Activated CD8-positive, alpha-beta memory T cell treated with anti-CD3 and anti-CD28 coated beads, Interleukin-2, amount 50 U/mL, for 1 hour (primary cell): ENCODE data around the gene RNF113B.

Experiments
- DNase-seq: peaks from one replicate; pipeline ENCODE4 v3.0.0-alpha.2; 2020; ENCODE audit errors: extremely low read depth

Gene RNF113B

GRCh38 chr13:98174307-98174706 lies 2.8 kb downstream of the RNF113B start:
- DNase-seq, result no peak

DNA sequence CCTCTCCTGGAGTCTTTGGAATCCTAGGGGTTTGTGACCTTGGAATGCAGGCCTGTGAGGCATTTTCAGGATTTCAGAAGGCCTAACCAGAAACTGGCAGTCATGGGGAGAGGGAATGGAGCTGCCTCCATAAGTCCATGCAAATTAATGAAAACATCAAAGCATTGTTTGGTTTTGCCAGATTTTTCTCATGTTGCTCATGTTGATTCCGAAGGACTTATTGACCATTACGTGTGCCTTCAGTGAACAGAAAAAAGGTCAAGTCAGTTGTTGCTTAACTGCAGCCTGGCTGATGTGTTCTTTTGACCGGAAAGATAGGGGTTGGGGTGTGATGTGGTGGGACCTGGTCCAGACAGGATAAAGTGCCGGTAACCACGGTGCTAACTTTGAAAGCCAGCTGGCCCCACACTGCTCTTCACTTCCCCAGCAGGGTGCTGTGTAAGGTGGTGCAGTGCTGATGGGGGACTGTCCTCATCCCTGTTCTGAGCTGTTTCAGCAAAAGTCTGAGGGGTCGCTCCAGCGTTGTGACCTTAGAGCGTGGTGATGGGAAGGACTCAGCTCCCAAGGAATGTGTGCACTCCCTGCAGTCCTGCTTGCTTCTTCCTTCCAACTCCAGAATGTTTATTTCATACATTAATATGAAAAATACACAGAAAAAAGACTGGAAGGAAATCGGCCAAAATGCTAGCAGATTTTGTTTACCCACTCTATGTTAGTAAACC lies 3.5 kb downstream of the RNF113B start:
- DNase-seq, result no peak

- no peak for DNase-seq
These were observed 4.3 kb downstream of the RNF113B start for GRCh38 chr13:98172590-98173422.

DNA sequence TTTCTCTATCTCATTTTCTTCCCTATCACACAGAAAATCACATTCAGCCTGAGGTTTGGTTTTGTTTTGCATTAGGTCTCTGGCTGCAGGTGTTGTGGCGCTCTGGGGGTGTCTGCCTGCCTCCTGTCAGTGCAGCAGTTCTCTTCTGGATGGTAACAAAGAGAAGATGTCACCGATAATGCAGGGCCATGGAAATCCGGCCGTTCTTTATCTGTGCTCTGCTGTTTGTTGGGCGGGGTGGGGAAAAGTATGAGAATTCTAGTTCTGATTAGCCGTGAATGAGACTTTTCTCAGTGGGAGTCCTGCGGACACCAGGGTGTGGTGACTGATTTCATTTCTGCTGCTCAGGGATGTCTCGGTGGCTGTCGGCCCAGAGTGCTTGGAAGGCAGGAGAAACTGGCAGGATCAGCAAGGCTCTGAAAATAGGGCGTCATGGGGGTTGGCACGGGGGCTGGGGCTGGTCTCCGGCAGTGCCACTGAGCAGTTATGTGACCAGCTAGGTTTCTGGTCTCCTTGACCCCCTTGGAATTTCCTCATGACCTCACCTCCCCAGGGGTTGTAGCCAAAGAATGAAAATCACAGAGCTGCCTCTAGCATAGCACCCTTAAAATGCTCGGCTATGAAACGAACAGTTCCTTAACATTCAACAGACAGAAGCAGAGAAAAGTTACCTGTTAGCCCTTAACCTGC lies 5.0 kb downstream of the RNF113B start:
- no peak for DNase-seq

DNA sequence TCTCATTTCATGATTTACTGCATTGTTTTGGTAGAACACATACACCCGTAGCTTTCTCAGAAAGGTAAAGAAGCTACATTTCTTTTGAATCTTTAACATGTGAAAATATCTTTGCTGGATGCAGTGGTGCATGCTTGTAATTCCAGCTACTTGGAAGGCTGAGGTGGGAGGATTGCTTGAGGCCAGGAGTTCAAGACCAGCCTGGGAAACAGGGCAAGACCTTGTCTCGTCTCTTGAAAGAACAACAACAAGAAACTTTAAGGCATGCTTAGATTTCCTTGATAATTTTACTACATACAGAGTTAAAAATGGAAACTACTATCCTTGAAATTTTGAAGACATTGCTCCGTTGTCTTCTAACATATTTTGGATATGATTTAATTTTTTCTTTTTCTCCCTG lies 7.7 kb downstream of the RNF113B start:
- DNase-seq, result no peak

- DNase-seq, result no peak
These were observed 14.1 kb downstream of the RNF113B start for GRCh38 chr13:98162935-98163334.

DNA sequence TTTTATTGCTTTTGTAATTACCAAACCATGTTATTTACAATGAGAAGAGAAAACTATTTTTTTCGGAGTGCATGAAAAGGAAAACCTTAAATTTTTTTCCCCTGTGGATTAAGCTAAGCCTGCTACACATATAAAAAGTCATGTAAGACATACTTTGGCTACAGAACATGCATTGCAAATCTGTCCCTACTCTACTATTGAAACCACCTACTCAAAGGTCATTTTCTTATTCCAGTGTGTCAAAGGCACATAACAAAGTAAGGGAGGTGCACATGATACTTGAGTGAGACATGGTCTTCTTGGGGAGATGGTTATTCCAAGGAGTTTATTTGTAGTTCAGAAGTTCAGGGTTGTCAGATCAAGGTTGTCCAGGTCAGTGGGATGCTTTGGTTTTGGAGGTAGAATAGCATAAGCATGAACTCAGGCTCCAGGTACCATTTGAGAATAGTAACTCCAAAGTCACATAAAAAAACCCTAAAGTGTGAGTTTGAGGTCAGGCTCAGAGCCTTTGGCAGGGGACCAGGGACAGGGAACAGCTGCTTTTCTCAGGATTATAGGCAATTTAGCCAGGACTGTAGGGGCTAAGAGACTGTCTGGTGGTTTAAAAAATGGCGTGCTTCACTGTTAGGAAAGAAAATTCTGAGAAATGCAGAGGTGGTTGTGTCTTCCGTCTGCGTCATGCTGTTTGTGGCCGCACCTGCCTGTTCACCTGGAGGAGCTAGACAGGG lies 18.7 kb downstream of the RNF113B start:
- no peak for DNase-seq

DNA sequence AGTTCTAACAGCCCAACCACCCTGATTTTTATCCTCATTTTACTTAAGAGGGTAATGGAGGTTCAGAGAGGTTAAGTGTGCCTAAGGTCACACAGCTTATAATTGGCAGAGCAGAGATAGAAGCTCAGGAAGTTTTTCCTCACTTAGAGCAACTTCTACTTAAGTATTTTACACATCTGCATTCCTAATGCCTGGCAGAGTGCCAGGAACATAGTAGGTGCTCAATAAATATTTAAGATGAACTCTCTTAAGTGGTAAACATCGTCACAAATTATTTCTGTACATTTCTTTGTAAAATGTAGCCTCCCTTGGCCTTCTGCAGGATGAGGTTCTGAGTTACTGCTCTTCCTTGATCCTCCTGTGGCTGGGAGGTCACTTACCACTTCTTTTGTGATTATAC lies 19.5 kb downstream of the RNF113B start:
- no peak for DNase-seq

- DNase-seq, result no peak
These were observed 19.9 kb downstream of the RNF113B start for GRCh38 chr13:98157188-98157587.

DNA sequence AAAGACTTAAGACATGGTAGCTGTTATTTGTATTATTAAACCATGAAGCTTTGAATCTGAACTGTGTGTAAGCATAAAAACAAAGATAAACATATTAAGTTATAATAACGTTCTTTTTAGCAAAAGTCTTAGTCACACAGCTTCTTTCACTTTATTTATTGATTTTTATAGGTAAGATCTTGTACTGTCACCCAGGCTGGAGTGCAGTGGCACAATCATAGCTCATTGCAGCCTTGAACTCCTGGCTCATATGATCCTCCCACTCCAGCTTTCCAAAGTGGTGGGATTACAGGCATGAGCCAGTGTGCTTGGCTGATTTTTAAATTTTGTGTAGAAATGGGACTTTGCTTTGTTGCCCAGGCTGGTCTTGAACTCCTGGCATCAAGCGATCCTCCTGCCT lies 20.8 kb downstream of the RNF113B start:
- no peak for DNase-seq

GRCh38 chr13:98155475-98156109 lies 21.5 kb downstream of the RNF113B start:
- no peak for DNase-seq

GRCh38 chr13:98150832-98151479 lies 26.1 kb downstream of the RNF113B start:
- DNase-seq, result no peak

DNA sequence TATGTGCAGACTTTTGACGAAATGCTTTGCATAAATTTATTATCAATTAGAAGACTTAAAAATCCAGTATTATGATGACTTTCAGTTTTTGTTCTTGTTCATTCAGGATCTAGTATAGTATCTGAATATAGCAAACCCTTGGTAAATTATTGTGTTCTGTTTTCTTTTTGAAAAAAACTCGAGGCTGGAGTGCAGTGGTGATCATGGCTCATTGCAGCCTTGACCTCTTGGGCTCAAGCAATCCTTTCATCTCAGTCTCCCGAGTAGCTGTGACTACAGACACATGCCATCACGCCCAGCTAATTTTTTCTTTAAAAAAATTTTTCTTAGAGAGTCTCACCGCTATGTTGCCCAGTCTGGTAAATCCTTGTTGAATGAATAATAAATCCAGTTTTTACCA lies 29.5 kb downstream of the RNF113B start:
- DNase-seq, result no peak

DNA sequence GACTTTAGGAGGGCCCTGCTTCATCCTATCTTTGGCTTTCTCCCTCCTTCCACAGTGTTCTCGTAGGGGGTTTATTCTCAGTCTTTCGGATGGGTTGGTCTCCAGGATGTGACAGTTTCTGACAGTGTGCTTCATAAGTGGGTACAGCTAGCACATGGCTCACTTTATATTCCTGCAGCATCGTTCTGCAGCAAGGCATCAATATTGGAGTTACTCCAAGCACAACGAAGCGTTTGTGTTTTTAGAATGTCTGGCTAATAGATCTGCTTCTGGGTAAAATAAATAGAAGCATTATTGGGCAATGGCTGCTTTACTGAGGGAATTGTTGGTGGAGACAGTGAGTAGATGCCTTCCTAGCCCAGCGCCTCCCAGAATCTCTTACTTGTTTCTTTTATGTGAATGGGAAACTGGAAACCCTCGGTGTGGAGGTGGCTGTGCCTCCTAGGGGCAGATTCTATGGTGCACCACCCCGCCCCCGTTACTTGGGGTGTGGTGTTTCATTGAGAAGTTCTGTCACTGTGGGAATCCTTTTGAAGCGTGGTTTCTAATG lies 32.2 kb downstream of the RNF113B start:
- no peak for DNase-seq

GRCh38 chr13:98144027-98144741 lies 32.9 kb downstream of the RNF113B start:
- DNase-seq, result no peak

GRCh38 chr13:98143601-98144026 lies 33.5 kb downstream of the RNF113B start:
- no peak for DNase-seq

- DNase-seq, result no peak
These were observed 33.9 kb downstream of the RNF113B start for GRCh38 chr13:98143157-98143553.

GRCh38 chr13:98142380-98143156 lies 34.5 kb downstream of the RNF113B start, which contains the start of gene FARP1:
TSS of gene FARP1 (plus strand) at chr13:98143094. CDS start at chr13:98213243, 70,149 bp downstream.
- DNase-seq, result no peak
